GM12878 (cell line): Measurements from ENCODE around the gene EPHB2.

Source experiments
- ATF3 ChIP-seq: IDR thresholded peaks from 2 replicates; pipeline ENCODE4 v1.6.1; 2011; ENCODE audit warnings: low read depth, mild to moderate bottlenecking, low read length, moderate library complexity, borderline replicate concordance; ENCODE audit errors: extremely low read depth
- BRCA1 ChIP-seq: IDR thresholded peaks from 2 replicates; pipeline ENCODE4 v1.6.1; 2011; ENCODE audit warnings: low read depth, low read length, improper control_type of control experiment
- CREB1 ChIP-seq: IDR thresholded peaks from 2 replicates; pipeline ENCODE4 v1.6.1; 2012; ENCODE audit warnings: low read depth, mild to moderate bottlenecking, inconsistent platforms
- CTCF ChIP-seq, 3 experiments: IDR thresholded peaks in 2 of 3; conservative IDR thresholded peaks in 1 of 3; 2 replicates each; pipeline ENCODE4 v1.5.1; 2011; ENCODE audit warnings: low read depth in 3 of 3, low read length in 3 of 3, mild to moderate bottlenecking in 3 of 3, control low read depth in 2 of 3, moderate library complexity in 2 of 3, inconsistent platforms in 1 of 3, mixed read lengths in 1 of 3; ENCODE audit not compliant: control insufficient read depth in 2 of 3, insufficient read depth in 1 of 3; ENCODE audit errors: extremely low read depth in 1 of 3
- EED ChIP-seq: sonication (generic); IDR thresholded peaks from 2 replicates; pipeline ENCODE4 v1.6.1; 2016; ENCODE audit warnings: antibody characterized with exemption, low read depth
- EZH2 ChIP-seq: IDR thresholded peaks from 2 replicates; pipeline ENCODE4 v1.6.1; 2012; ENCODE audit warnings: low read depth, mild to moderate bottlenecking, control low read depth, inconsistent platforms, low read length, borderline replicate concordance; ENCODE audit not compliant: control insufficient read depth
- JUND ChIP-seq: IDR thresholded peaks from 2 replicates; pipeline ENCODE4 v1.6.1; 2012; ENCODE audit warnings: low read depth, mild to moderate bottlenecking, low read length, improper control_type of control experiment, moderate library complexity
- PBX3 ChIP-seq: IDR thresholded peaks from 2 replicates; pipeline ENCODE4 v1.6.1; 2011; ENCODE audit warnings: mild to moderate bottlenecking, low read depth, low read length, moderate library complexity; ENCODE audit not compliant: insufficient replicate concordance
- POLR2A ChIP-seq: IDR thresholded peaks from 2 replicates; pipeline ENCODE4 v1.6.1; 2011; ENCODE audit warnings: low read depth, mild to moderate bottlenecking, low read length
- RAD21 ChIP-seq: IDR thresholded peaks from 2 replicates; pipeline ENCODE4 v1.6.1; 2011; ENCODE audit warnings: mild to moderate bottlenecking, low read depth, low read length, moderate library complexity; ENCODE audit not compliant: insufficient read depth
- REST ChIP-seq: IDR thresholded peaks from 2 replicates; pipeline ENCODE4 v1.6.1; 2012; ENCODE audit warnings: mild to moderate bottlenecking, low read depth, low read length
- RFX5 ChIP-seq: IDR thresholded peaks from 2 replicates; pipeline ENCODE4 v1.6.1; 2011; ENCODE audit warnings: low read depth, low read length, improper control_type of control experiment
- RUNX3 ChIP-seq: IDR thresholded peaks from 2 replicates; pipeline ENCODE4 v1.6.1; 2012; ENCODE audit warnings: low read length, inconsistent platforms
- SIN3A ChIP-seq: IDR thresholded peaks from 2 replicates; pipeline ENCODE4 v1.6.1; 2012; ENCODE audit warnings: low read depth, low read length, improper control_type of control experiment

GRCh38 chr1:22793647-22794046, 83.0 kb downstream of the EPHB2 start:
- TF ChIP-seq POLR2A (no peak), EZH2 (no peak), RFX5 (no peak), PBX3 (no peak), REST (no peak), RUNX3 (no peak), RAD21 (no peak), CREB1 (no peak), JUND (no peak), CTCF (IDR thresholded peaks at IDR 0.05 in 2 of 3, conservative IDR thresholded peaks at IDR 0.05 in 1 of 3; ENCODE audit: control insufficient read depth in 2 of 3, extremely low read depth in 1 of 3, insufficient read depth in 1 of 3, low read depth in 3 of 3, low read length in 3 of 3) (no peak), EED (no peak), BRCA1 (no peak), ATF3 (no peak), SIN3A (no peak)
